Lung (tissue), 12 donors: ENCODE data around the gene HMSD. TPM values are rescaled to one million over a fixed set of nuclear protein-coding genes. Genes with fewer than 3 reads are reported as not detected.
"Not testable (repeated sequence)": the region's sequence is repeated elsewhere in the genome, so short reads cannot be mapped to it uniquely, and the experiment has no call there.

Source experiments
- ATAC-seq: fragments of 200-7000 bp; cut with Tn5 transposase; one replicate; pipeline ENCODE4 v1.9.1; 2020; ENCODE audit warnings: moderate number of reproducible peaks; ENCODE audit not compliant: insufficient read depth, low FRiP score
- DNase-seq, 3 donors: peaks; one replicate each; pipeline ENCODE4 v3.0.0-alpha.2; 2013 to 2017
- H3K27ac ChIP-seq, 2 donors: one replicate each; pipeline ENCODE4 v1.5.1; 2013; ENCODE audit warnings: mild to moderate bottlenecking in 2 of 2, moderate library complexity in 2 of 2, control low read depth in 1 of 2, inconsistent platforms in 1 of 2, low read depth in 1 of 2, low read length in 1 of 2
- H3K27me3 ChIP-seq, 3 donors: one replicate each; pipeline ENCODE4 v1.5.1; 2013; ENCODE audit warnings: low read length in 2 of 3; ENCODE audit not compliant: control insufficient read depth in 3 of 3, insufficient read depth in 3 of 3
- H3K36me3 ChIP-seq, 4 donors: one replicate each; pipeline ENCODE4 v1.5.1; 2013; ENCODE audit warnings: low read length in 4 of 4, mild to moderate bottlenecking in 1 of 4, moderate library complexity in 1 of 4; ENCODE audit not compliant: control insufficient read depth in 4 of 4, insufficient read depth in 4 of 4
- H3K4me1 ChIP-seq, 5 donors: one replicate each; pipeline ENCODE4 v1.5.1; 2013; ENCODE audit warnings: low read length in 5 of 5, mild to moderate bottlenecking in 2 of 5, moderate library complexity in 1 of 5; ENCODE audit not compliant: control insufficient read depth in 5 of 5, insufficient read depth in 5 of 5
- H3K4me3 ChIP-seq: one replicate; pipeline ENCODE4 v1.5.1; 2013; ENCODE audit warnings: mild to moderate bottlenecking, control low read depth, moderate library complexity
- H3K9ac ChIP-seq, 2 donors: one replicate each; pipeline ENCODE4 v1.5.1; 2013; ENCODE audit warnings: low read length in 2 of 2, control low read depth in 1 of 2; ENCODE audit not compliant: insufficient read depth in 1 of 2
- H3K9me3 ChIP-seq, 4 donors: one replicate each; pipeline ENCODE4 v1.5.1; 2013; ENCODE audit warnings: low read length in 3 of 4, mild to moderate bottlenecking in 1 of 4, moderate library complexity in 1 of 4; ENCODE audit not compliant: control insufficient read depth in 4 of 4, insufficient read depth in 3 of 4
- WGBS, 2 donors: extraction: QIAGEN DNeasy Blood & Tissue Kit; methylation state at CpG; one replicate each; pipeline ENCODE4 v1.1.7; 2013; 5-methylcytosine and 5-hydroxymethylcytosine counted together
- polyA plus RNA-seq, 2 donors: library from polyadenylated mRNA; stranded (reverse); fragments of 200-250 nt; gene quantifications; one replicate each; pipeline ENCODE4 v1.2.1, GENCODE V29; 2013
- total RNA-seq, 2 donors: library from RNA; depleted of rRNA in 1 of 2; stranded (reverse); fragments of >200 nt in 1 of 2; gene quantifications; one replicate each; pipeline ENCODE4 v1.2.1, GENCODE V29; 2014 to 2021
- TF ChIP-seq, protein P1 (sequence below): IDR thresholded peaks from 2 replicates; pipeline ENCODE4 v1.5.1; 2012; ENCODE audit warnings: mild to moderate bottlenecking; ENCODE audit errors: control extremely low read depth, extremely low read depth
- donor health status: control.
- donor health status: control.
- donor health status: Bipolar disorder and iron deficiency.
- donor health status: healthy.
- donor health status: DM: yes; HTN: yes; CAD: no.

Gene HMSD
- total and polyA plus RNA-seq, 4 donors, result 0.17 to 2.3 (median 0.76) TPM

- TF ChIP-seq, protein P1, sequence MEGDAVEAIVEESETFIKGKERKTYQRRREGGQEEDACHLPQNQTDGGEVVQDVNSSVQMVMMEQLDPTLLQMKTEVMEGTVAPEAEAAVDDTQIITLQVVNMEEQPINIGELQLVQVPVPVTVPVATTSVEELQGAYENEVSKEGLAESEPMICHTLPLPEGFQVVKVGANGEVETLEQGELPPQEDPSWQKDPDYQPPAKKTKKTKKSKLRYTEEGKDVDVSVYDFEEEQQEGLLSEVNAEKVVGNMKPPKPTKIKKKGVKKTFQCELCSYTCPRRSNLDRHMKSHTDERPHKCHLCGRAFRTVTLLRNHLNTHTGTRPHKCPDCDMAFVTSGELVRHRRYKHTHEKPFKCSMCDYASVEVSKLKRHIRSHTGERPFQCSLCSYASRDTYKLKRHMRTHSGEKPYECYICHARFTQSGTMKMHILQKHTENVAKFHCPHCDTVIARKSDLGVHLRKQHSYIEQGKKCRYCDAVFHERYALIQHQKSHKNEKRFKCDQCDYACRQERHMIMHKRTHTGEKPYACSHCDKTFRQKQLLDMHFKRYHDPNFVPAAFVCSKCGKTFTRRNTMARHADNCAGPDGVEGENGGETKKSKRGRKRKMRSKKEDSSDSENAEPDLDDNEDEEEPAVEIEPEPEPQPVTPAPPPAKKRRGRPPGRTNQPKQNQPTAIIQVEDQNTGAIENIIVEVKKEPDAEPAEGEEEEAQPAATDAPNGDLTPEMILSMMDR, result no peak
- ATAC-seq (no peak), DNase-seq (no peak)
- WGBS, 2 donors, result 84 to 89% methylated on average over 1 of the region's 1 CpG
- no peak overlapping the region for H3K4me3 ChIP-seq
- no peaks in the 10 kb centered on the region for H3K4me1 ChIP-seq
- no peak overlapping the region for H3K9ac ChIP-seq
- H3K27ac ChIP-seq, result no peak overlapping the region
- peaks cover 0 to 4% (median 0%) of the 10 kb centered on the region in 3 donors for H3K27me3 ChIP-seq
- no peaks in the 10 kb centered on the region for H3K36me3 ChIP-seq
- no peaks in the 10 kb centered on the region for H3K9me3 ChIP-seq
Measured at GRCh38 chr18:63924551-63924950, 24.6 kb upstream of the HMSD start.

GRCh38 chr18:63928331-63928730, 20.8 kb upstream of the HMSD start:
- DNase-seq (no peak), ATAC-seq (no peak)
- TF ChIP-seq, protein P1, result no peak
- H3K9ac ChIP-seq, result no peak overlapping the region
- H3K4me1 ChIP-seq, result no peaks in the 10 kb centered on the region
- no peak overlapping the region for H3K4me3 ChIP-seq
- H3K9me3 ChIP-seq, result no peaks in the 10 kb centered on the region
- H3K27me3 ChIP-seq, result peaks cover 0 to 1% (median 0%) of the 10 kb centered on the region in 3 donors
- no peaks in the 10 kb centered on the region for H3K36me3 ChIP-seq
- no peak overlapping the region for H3K27ac ChIP-seq
- WGBS, 2 donors, result 51% methylated on average over 8 of the region's 8 CpGs

- H3K4me1 ChIP-seq, H3K9ac ChIP-seq, H3K4me3 ChIP-seq, H3K36me3 ChIP-seq, H3K9me3 ChIP-seq, H3K27ac ChIP-seq, ATAC-seq, H3K27me3 ChIP-seq, DNase-seq: not testable (repeated sequence)
Measured at GRCh38 chr18:63929369-63929768, 19.7 kb upstream of the HMSD start.

- Histone ChIP-seq H3K9me3 (no peaks in the 10 kb centered on the region), H3K4me1 (no peaks in the 10 kb centered on the region), H3K4me3 (no peak overlapping the region), H3K27ac (no peak overlapping the region), H3K9ac (no peak overlapping the region), H3K36me3 (no peaks in the 10 kb centered on the region), H3K27me3 (peaks cover 0 to 11% (median 2%) of the 10 kb centered on the region in 3 donors)
- DNase-seq (no peak), ATAC-seq (no peak)
- TF ChIP-seq, protein P1, result no peak
- 45 to 70% methylated on average over 3 of the region's 3 CpGs for WGBS, 2 donors
Measured at GRCh38 chr18:63930773-63931354, 18.2 kb upstream of the HMSD start.
